ENCODE data around the gene ANKRD55.
"Not testable (repeated sequence)": the region's sequence is repeated elsewhere in the genome, so short reads cannot be mapped to it uniquely, and the experiment has no call there.

ANKRD55 gene

GRCh38 chr5:56144211-56144610 is 88.9 kb downstream of the ANKRD55 start:
- no peak for DNase-seq (ENCODE audit: low spot score)

DNA sequence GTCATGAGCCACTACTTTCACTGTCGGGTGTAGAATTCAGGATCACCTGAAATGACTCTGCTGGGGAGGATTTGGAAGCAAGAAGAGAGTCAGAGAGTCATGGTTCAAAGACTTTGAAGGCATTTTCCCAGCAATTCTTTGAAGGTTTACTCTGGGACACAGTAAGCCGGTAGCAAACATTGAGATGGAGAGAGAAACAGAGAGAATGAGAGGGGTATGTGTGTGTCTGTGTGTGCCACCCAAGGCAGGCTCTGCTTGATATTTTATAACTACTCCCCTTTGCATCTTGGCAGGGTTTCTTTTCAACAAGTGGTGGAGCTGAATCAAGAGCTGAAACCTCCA is 89.8 kb downstream of the ANKRD55 start:
- no peak for DNase-seq (ENCODE audit: low spot score)

- no peak for DNase-seq (ENCODE audit: low spot score)
Measured at GRCh38 chr5:56142614-56143372, 90.3 kb downstream of the ANKRD55 start.

- no peak for DNase-seq (ENCODE audit: low spot score)
Measured at GRCh38 chr5:56142233-56142613, 90.9 kb downstream of the ANKRD55 start.

DNA sequence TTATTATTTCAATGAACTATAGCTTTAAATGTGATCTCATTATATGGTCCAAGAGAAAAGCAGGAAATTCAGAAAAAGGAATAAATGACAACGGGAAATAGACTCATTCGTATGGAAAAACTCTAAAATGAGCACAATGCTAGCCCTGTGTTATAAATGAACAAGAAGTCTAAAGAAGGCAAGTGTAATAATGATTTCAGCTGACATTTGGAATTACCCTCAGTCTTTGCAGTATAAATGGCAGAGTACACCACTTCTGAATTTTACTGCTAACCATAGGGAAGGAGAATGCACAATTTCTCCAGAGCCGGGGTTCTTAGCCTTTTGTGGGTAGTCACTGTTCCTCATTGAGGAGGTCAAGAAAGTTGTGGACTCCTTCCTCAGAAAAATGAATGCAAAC is 93.1 kb downstream of the ANKRD55 start:
- no peak for DNase-seq (ENCODE audit: low spot score)

DNA sequence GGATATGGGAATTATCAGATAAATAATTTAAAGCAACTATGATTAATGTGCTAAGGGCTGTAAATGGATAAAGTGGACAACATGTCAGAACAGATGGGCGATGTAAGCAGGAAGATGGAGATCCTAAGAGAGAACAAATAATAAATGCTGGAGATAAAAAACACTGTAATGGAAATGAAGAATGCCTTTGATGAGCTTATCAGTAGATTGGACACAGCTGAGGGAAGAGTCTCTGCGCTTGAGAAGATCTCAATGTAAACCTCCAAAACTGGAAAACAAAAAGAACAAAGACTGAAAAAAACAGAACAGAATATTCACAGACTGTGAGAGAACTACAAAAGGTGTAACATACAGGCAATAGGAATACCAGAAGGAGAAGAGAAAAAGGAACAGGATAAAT is 102.5 kb downstream of the ANKRD55 start:
- DNase-seq (ENCODE audit: low spot score), result no peak

GRCh38 chr5:56129288-56129687 is 103.8 kb downstream of the ANKRD55 start:
- DNase-seq (ENCODE audit: low spot score), result no peak

GRCh38 chr5:56128113-56128512 is 105.0 kb downstream of the ANKRD55 start:
- DNase-seq (ENCODE audit: low spot score), result no peak

- DNase-seq (ENCODE audit: low spot score), result peak; percentile 43
Measured at GRCh38 chr5:56126487-56127179, 106.5 kb downstream of the ANKRD55 start.

DNA sequence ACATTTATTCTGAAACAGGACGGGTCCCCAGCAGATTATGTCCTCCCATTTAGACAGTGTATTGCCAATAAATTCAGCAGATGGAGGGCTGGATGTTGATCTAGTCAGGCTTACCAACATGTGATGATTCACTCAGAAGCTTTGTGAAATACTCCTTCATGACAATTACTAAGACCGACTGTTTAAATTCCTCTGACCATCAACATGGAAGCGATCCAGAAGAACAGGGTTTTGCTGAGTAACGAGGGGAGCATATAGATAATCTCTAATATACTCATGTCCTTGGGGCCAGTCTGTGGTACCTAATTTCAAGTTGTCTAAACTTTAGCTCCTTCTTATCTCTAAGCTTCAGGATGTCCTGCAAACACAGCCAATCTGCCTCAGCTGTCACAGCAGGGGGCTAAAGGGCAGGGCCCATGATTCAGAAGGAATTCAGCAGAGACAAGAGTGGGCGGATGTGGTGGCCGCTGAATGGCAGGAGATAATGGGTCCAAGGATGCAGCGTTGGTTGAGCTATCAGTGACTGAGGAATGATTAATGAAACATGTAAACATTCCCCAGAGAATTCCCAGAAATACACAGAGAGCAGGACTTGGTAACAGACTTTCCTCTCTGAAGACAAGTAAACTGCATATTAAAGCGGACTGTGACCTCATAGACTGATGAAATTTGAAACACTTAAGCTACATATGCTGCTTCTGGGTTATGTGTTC is 109.4 kb downstream of the ANKRD55 start:
- no peak for DNase-seq (ENCODE audit: low spot score)

GRCh38 chr5:56122360-56122985 is 110.7 kb downstream of the ANKRD55 start:
- DNase-seq (ENCODE audit: low spot score), result not testable (repeated sequence)

- no peak for DNase-seq (ENCODE audit: low spot score)
Measured at GRCh38 chr5:56119050-56119449, 114.1 kb downstream of the ANKRD55 start.

GRCh38 chr5:56116599-56117141 is 116.5 kb downstream of the ANKRD55 start:
- no peak for DNase-seq (ENCODE audit: low spot score)

- no peak for DNase-seq (ENCODE audit: low spot score)
Measured at GRCh38 chr5:56115589-56115988, 117.5 kb downstream of the ANKRD55 start.

DNA sequence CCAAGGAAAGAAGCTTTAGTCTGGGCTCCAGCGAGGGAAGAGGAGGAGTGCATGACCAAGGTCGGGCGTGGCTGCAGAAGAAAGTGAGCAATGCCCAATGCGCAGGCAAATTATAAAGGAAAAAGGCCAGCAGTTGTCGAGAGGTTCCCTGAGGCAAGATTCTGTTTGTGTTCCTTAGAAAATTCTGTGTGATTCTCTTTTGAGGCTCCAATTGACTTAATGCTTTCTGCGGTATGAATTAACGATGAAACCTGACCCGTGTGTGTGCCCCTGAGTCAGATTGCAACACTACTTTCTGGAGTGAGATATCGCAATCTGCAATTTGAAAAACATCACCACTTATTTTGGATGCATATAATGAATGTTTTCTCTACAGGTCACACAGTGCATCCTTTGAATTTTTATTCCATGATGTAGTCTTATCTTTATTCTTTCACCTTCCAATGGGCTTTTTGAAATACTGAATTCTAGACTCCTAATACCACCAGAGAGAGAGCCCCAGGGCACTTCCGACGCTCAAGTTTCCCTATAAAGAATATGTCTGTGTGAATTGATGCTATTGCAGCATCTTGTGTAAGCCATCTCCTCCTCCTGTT is 120.5 kb downstream of the ANKRD55 start:
- no peak for DNase-seq (ENCODE audit: low spot score)

DNA sequence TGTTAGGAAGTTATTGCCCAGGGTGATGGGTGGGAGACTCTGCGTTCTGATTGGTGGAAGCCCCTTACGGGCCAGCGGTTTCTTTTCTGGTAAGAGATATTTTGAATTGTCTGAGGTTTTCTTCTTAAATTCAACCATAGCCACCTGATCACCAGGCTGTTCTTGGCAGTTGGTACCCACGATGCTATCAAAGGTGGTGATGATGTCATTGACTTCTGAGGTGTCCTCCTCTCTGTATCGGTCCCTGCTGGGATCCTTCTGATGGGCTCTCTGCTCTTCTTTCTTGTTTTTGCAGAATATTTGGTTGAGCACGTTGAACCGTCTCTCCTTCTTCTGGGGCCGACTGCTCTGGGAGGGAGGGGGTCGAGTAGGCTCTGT is 121.7 kb downstream of the ANKRD55 start:
- no peak for DNase-seq (ENCODE audit: low spot score)

DNA sequence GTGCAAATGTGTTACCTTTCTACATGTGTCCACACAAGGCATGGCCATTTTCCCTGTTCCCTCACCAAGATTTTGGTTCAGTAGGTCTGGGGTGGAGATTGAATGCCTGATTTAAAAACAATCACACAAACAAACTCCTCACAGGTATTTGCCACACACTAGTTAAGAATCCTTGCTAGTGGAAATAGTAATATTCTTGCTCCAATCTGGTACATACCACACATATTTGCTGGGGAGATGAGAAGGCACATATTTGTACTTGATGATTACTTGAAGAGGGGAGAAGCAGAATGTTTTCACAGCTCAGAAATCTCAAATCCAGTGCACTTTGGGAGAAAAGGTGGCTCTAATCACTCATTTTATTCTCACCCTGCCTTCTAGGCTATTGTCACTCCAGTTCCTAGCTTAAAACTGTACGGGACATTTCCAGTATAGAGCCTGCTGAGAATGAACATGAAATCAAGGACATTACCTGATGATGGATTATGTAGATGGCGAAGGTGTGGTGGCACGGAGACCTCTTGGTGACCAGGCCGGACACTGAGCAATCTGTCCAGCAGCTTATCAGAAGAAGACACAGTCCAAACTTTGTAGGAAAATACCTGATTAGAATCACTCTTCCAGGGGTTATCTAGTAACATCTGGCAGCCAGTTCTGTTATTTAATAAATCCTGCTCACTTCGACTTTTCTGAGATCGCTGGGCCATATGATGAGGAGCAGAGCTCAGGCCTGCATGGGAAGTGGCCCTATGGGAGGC is 122.3 kb downstream of the ANKRD55 start:
- no peak for DNase-seq (ENCODE audit: low spot score)

- no peak for DNase-seq (ENCODE audit: low spot score)
Measured at GRCh38 chr5:56108246-56108645, 124.9 kb downstream of the ANKRD55 start.

DNA sequence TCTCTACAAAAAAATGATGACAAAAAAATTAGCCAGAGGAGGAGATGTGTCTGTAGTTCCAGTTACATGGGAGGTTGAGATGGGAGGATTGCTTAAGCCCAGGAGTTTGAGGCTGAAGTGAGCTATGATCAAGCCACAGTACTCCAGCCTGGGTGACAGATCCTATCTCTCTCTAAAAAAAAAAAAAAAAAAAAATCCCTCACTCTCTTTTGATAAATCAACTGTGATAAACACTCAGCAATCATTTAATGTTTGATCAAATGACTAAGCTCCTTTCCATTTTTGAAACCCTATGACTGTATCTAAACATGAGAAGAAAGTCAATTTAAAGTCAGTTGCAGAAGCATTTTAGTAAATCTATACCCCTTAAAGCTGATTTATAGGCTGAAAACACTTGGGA is 126.3 kb downstream of the ANKRD55 start:
- no peak for DNase-seq (ENCODE audit: low spot score)

DNA sequence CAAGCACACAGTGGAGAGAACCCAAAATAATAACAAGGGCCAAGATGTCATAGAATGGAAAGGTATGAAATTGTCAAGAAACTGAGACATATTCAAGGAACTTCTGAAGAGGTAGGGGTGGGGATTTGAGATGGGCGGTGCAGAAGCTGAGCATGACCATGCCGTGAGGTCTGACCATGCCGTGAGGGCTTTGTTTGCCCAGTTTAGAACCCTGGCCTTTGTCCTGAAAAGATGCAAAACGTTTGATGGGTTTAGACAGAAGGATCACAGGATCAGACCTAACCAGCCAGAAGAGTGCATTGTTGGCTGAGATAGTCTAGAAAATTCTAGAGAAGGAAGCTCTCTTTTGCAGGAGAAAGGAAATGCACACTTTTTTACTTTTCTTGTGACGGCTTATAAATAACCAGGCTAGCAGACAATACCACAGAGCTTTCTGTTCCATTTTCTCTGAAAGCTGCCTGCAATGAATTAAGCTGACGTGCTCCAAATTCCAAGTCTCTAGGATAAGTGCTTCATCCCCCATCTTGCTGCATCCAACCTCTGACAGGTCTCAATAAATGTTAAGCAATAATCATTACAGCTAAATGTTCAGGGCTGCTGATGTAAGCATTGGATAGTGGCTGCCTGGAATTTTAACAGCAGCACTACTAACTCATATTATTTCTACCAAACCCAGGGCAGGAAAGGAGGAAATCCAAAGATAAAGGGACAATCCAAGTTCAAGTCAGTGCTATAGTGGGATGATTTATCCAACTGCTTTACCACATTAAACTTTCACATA is 127.4 kb downstream of the ANKRD55 start:
- peak; percentile 85 for DNase-seq (ENCODE audit: low spot score)

DNA sequence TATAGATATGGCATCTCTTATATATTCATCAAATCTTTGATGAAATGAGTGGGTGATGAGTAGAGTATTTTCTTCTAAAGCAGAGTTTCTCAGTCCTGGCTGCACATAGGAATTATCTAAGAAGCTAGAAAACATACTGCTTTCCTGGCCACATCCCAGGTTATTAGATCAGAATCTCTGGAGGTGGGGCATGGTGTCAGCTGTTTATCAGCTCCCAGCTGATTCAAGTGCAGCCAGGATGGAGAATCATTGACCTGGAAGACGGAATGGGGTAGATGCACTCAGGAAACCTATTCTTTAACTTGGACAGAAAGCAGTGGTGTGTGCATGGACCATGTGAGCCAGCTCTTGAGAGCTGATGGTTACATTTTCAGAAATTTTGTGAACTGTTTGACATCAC is 130.2 kb downstream of the ANKRD55 start:
- no peak for DNase-seq (ENCODE audit: low spot score)
